Right lobe of liver (tissue), 4 donors: ENCODE results near the gene GDF3.

Experiments
- CTCF ChIP-seq, 4 donors: fragments of 200-600 bp in 3 of 4; fragments of 450-650 bp in 1 of 4; IDR thresholded peaks; one replicate each; pipeline versions ENCODE4 v1.5.1 to v1.8.0; 2016 to 2022; ENCODE audit warnings: antibody characterized with exemption in 4 of 4, mild to moderate bottlenecking in 2 of 4
- POLR2A ChIP-seq: fragments of 450-650 bp; IDR thresholded peaks from one replicate; pipeline ENCODE4 v1.6.1; 2017; ENCODE audit warnings: antibody characterized with exemption, mild to moderate bottlenecking
- donor health status: DM: no; HTN: no; CAD: no.
- donor health status: DM: no; HTN: no; CAD: no.
- donor health status: DM: no; HTN: yes; CAD: no.

GRCh38 chr12:7731486-7731885 lies 35.9 kb upstream of the GDF3 start:
- TF ChIP-seq CTCF (IDR thresholded peaks at IDR 0.05): no peak
- TF ChIP-seq POLR2A: no peak
